Neural crest cell (in vitro differentiated cells): ENCODE data around the gene PHOSPHO2. TPM values are rescaled to one million over a fixed set of nuclear protein-coding genes. Genes with fewer than 3 reads are reported as not detected.

Experiments used
- DNase-seq: peaks from one replicate; pipeline ENCODE4 v3.0.0; 2021; ENCODE audit warnings: low read depth, mixed read lengths, low spot score
- H3K27ac Mint-ChIP-seq: one replicate; pipeline ENCODE4 v1.8.0; 2021; ENCODE audit warnings: mild to moderate bottlenecking, mixed read lengths; ENCODE audit not compliant: unreplicated experiment
- H3K27me3 Mint-ChIP-seq: 2 replicates; pipeline ENCODE4 v1.8.0; 2021; ENCODE audit warnings: low read depth, mild to moderate bottlenecking, mixed read lengths
- H3K36me3 Mint-ChIP-seq: 2 replicates; pipeline ENCODE4 v1.8.0; 2021; ENCODE audit warnings: low read depth, mild to moderate bottlenecking, mixed read lengths
- H3K4me1 Mint-ChIP-seq: 2 replicates; pipeline ENCODE4 v1.8.0; 2021; ENCODE audit warnings: mixed read lengths
- H3K4me3 Mint-ChIP-seq: one replicate; pipeline ENCODE4 v1.8.0; 2021; ENCODE audit warnings: mild to moderate bottlenecking, mixed read lengths
- H3K9me3 Mint-ChIP-seq: 2 replicates; pipeline ENCODE4 v1.8.0; 2021; ENCODE audit warnings: mixed read lengths
- total RNA-seq: library from RNA; stranded (reverse); gene quantifications from 2 replicates; pipeline ENCODE4 v1.2.1, GENCODE V29; 2021
- TF ChIP-seq, protein P1 (sequence below): fragments of 200-600 bp; sonication (generic); conservative IDR thresholded peaks from 2 replicates; pipeline ENCODE4 v1.5.0; 2021; ENCODE audit warnings: antibody characterized with exemption, mild to moderate bottlenecking

PHOSPHO2 gene
- total RNA-seq, 1 donor from 2014 or later, result 8.3 TPM

DNA sequence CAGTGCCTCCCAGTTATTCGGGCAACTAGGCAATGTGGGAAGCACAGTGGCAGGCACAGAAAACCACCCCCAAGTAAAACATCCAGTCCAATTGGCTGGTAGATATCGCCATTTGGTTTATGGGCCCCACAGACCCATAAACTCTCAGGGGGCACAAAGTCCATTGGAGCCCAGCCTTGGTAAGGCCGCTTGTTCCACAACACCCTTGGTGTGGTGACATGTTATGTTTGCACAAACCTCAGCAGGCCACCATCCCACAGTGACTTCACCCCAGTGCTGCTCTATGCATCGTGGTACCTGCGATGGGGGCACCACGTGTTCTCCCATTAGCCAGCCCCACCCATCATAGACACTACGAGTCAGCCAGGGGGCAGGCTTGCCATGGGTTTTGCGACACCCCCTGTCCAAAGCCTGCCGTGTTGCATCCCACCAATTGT lies 18.5 kb downstream of the PHOSPHO2 start:
- H3K4me3 Mint-ChIP-seq, result no peak overlapping the region
- no peak for DNase-seq
- TF ChIP-seq, protein P1, sequence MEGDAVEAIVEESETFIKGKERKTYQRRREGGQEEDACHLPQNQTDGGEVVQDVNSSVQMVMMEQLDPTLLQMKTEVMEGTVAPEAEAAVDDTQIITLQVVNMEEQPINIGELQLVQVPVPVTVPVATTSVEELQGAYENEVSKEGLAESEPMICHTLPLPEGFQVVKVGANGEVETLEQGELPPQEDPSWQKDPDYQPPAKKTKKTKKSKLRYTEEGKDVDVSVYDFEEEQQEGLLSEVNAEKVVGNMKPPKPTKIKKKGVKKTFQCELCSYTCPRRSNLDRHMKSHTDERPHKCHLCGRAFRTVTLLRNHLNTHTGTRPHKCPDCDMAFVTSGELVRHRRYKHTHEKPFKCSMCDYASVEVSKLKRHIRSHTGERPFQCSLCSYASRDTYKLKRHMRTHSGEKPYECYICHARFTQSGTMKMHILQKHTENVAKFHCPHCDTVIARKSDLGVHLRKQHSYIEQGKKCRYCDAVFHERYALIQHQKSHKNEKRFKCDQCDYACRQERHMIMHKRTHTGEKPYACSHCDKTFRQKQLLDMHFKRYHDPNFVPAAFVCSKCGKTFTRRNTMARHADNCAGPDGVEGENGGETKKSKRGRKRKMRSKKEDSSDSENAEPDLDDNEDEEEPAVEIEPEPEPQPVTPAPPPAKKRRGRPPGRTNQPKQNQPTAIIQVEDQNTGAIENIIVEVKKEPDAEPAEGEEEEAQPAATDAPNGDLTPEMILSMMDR, result no peak
- peak overlapping the region; percentile 3 for H3K27ac Mint-ChIP-seq
- H3K9me3 Mint-ChIP-seq, result peaks cover 5% of the 10 kb centered on the region
- no peaks in the 10 kb centered on the region for H3K27me3 Mint-ChIP-seq
- H3K4me1 Mint-ChIP-seq, result no peaks in the 10 kb centered on the region
- H3K36me3 Mint-ChIP-seq, result peaks cover 15% of the 10 kb centered on the region

GRCh38 chr2:169713331-169713730 lies 19.1 kb downstream of the PHOSPHO2 start:
- H3K4me3 Mint-ChIP-seq, result no peak overlapping the region
- no peak overlapping the region for H3K27ac Mint-ChIP-seq
- TF ChIP-seq, protein P1, result no peak
- H3K9me3 Mint-ChIP-seq, result peaks cover 5% of the 10 kb centered on the region
- H3K27me3 Mint-ChIP-seq, result no peaks in the 10 kb centered on the region
- H3K4me1 Mint-ChIP-seq, result no peaks in the 10 kb centered on the region
- no peak for DNase-seq
- H3K36me3 Mint-ChIP-seq, result peaks cover 15% of the 10 kb centered on the region

DNA sequence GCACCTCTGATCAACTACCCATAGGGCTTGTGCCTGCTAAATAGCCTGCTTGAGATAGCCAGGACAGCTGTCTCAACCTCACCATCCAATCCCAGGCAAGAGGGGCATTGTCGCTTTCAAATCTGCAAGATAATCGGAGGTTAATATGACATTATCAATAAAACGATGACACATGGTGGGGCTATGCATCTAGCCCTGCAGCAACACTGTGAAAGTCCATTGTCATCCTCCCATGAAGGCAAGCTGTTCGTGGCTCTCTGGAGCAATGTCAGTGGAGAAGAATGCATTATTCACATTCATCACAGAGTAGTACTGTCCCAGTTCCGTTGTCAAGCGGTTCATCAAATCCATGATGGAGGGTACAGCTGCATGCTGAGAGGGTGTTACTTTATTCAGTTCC lies 20.4 kb downstream of the PHOSPHO2 start:
- Mint-ChIP-seq H3K27ac (no peak overlapping the region), H3K9me3 (peaks cover 5% of the 10 kb centered on the region), H3K27me3 (no peaks in the 10 kb centered on the region), H3K36me3 (peaks cover 15% of the 10 kb centered on the region), H3K4me1 (no peaks in the 10 kb centered on the region), H3K4me3 (no peak overlapping the region)
- DNase-seq, result no peak
- TF ChIP-seq, protein P1, result no peak

- Mint-ChIP-seq H3K27ac (no peak overlapping the region), H3K9me3 (peaks cover 5% of the 10 kb centered on the region), H3K27me3 (no peaks in the 10 kb centered on the region), H3K4me1 (no peaks in the 10 kb centered on the region), H3K36me3 (peaks cover 11% of the 10 kb centered on the region), H3K4me3 (no peak overlapping the region)
- no peak for DNase-seq
- TF ChIP-seq, protein P1, result no peak
These were observed 21.3 kb downstream of the PHOSPHO2 start for GRCh38 chr2:169715379-169716237.

GRCh38 chr2:169716238-169716886 lies 22.1 kb downstream of the PHOSPHO2 start:
- no peak for DNase-seq
- no peaks in the 10 kb centered on the region for H3K27me3 Mint-ChIP-seq
- H3K27ac Mint-ChIP-seq, result no peak overlapping the region
- peaks cover 10% of the 10 kb centered on the region for H3K36me3 Mint-ChIP-seq
- peaks cover 5% of the 10 kb centered on the region for H3K9me3 Mint-ChIP-seq
- no peaks in the 10 kb centered on the region for H3K4me1 Mint-ChIP-seq
- TF ChIP-seq, protein P1, result no peak
- no peak overlapping the region for H3K4me3 Mint-ChIP-seq
